Measurements from ENCODE around the gene RAF1.
"Not testable (repeated sequence)": the region's sequence is repeated elsewhere in the genome, so short reads cannot be mapped to it uniquely, and the experiment has no call there.

RAF1 gene

GRCh38 chr3:12663936-12664908, at the start of gene RAF1:
Gene RAF1, minus strand, starts transcription at chr3:12664117. Its CDS starts 45,396 bp downstream, at chr3:12618721.
- DNase-seq = peak; percentile 98

- DNase-seq = no peak
These were observed 46.1 kb upstream of the RAF1 start for GRCh38 chr3:12710062-12710461.

- no peak for DNase-seq
These were observed 45.4 kb upstream of the RAF1 start for GRCh38 chr3:12709334-12709733.

- DNase-seq = no peak
These were observed 44.8 kb upstream of the RAF1 start for GRCh38 chr3:12708584-12709192.

DNA sequence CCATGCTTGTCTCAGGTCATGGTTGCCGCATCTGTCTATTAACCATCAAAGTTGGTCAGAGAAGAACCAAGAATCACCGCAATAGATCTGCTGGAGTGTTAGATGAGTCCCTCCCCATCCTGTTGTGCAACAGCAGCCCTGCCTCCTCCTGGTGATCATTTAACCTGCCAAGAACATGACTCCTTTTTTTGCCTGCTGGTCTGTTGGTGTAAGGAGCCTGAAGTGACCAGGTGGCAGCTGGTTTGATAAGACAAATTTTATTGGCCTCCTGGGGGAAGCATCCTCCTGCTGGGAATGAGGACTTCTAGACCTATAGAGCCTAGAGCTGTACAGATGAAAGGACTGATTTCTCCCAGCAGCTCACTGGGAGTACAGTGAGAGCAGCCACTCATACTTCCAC, 43.5 kb upstream of the RAF1 start:
- DNase-seq = no peak

- peak; percentile 68 for DNase-seq
These were observed 42.8 kb upstream of the RAF1 start for GRCh38 chr3:12706504-12707253.

DNA sequence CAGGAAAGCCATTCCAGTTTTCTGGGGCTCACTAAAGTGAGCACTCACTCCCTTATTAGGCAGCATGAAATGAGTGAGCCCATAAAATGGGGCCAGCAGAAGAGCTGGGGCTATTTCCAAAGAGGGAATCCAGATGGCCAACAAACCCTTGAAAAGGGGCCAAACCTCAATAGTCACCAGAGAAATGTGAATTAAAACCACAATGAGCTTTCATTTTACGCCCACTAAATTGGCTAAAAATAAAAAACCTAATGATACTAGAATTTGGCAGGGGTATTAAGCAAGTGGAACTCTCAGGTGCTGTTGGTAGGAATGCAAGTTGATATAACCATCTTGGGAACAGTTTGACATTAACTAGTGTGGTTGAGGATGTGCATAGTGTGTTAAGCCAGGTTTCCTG, 42.1 kb upstream of the RAF1 start:
- DNase-seq = no peak

DNA sequence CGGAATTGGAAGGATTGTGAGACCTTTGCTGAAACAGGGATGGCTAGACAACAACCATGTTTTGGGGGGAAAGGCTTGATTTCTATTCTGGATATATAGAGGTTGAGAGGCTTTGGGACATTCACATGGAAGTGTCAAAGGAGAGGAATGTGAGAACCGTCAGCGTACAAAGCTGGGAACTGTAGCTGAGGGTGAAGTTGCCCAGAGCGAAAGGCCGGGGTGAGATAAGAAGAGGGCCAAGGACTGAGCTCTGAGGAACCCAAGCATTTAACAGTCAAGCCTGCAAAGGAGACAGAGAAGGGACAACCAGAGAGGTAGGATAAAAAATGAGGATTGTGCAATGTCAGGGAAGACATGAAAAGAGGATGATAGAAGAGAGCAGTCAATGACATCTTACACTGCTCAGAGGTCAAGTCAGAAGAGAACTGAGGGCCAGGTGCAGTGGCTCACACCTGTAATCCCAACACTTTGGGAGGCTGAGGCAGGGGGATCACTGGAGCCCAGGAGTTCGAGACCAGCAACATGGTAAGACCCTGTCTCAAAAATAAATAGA, 41.5 kb upstream of the RAF1 start:
- DNase-seq = no peak

DNA sequence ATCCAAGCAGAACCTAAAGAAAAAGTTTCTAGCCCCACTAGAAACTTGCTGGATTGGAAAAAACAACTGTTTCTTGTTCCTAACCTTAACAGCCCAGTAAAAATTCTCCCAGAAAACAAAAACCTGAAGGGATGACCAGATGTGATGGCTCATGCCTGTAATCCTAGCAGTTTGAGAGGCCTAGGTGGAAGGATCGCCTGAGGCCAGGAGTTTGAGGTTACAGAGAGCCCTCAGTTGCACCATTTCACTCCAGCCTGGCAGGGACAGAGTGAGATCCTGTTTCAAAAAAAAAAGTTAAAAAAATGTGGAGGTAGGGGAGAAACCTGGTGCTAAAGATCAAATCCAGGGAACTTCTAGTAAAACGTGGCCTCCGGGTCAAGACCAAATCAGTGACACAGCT, 38.6 kb upstream of the RAF1 start:
- no peak for DNase-seq

DNA sequence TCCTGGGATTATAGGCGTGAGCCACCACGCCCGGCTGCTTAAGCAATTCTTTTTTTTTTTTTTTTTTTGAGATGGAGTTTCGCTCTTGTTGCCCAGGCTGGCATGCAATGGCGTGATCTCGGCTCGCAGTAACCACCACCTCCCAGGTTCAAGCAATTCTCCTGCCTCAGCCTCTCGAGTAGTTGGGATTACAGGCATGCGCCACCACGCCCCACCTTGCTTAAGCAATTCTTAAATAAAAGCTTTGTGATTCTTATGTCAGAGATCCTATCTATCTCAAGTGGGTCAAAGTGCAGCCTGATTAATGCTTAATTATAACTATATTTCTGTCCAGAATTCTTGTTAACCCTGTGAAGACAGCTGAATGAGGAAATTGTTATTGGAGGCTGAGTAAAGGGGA, 37.7 kb upstream of the RAF1 start:
- DNase-seq = not testable (repeated sequence)

GRCh38 chr3:12700800-12701199, 36.9 kb upstream of the RAF1 start:
- no peak for DNase-seq

- no peak for DNase-seq
These were observed 32.0 kb upstream of the RAF1 start for GRCh38 chr3:12695916-12696315.

DNA sequence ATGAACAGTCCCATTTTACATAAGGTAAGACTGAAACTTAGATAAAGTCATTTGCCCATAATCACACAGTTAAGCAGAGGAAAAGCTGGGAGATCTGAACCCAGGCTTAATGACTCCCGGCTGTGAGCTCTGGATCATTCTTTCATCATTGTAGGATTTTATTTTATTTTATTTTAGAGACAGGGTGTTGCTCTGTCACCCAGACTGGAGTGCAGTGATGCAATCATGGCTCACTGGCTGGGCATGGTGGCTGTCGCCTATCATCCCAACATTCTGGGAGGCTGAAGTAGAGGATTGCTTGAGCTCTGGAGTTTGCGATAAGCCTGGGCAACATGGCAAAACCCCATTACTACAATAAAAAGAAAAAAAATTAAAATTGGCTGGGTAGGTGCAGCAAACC, 31.2 kb upstream of the RAF1 start:
- DNase-seq = no peak

GRCh38 chr3:12692444-12692843, 28.5 kb upstream of the RAF1 start:
- DNase-seq = no peak

DNA sequence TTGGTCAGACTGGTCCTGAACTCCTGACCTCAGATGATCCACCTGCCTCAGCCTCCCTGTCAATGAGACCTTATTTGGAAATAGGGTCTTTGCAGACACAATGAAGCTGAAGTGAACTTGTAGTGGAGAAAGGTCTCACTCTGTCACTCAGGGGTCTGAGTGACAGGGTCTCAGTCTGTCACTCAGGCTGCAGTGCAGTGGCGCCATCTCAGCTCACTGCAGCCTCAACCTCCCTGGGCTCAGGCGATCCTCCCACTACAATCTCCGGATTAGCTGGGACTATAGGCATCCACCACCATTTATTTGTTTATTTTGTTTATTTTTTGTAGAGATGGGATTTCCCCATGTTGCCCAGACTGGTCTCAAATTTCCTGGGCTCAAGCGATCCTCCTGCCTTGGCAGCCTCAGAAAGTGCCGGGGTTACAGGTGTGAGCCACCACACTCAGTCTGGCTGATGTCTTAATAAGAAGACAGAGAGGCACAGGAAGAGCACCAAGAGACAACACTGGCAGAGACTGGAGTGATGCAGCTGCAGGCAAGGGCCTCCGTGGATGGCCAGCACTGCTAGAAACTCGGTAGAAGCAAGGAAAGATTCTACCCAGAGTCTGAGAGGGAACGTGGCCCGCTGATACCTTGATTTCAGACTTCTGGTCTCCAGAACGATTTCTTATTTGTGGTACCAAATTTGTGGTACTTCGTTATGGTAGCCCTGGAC, 26.2 kb upstream of the RAF1 start:
- DNase-seq = no peak

GRCh38 chr3:12687948-12688347, 24.0 kb upstream of the RAF1 start:
- no peak for DNase-seq

GRCh38 chr3:12686096-12686495, 22.2 kb upstream of the RAF1 start:
- no peak for DNase-seq

- DNase-seq = no peak
These were observed 18.1 kb upstream of the RAF1 start for GRCh38 chr3:12681943-12682390.

DNA sequence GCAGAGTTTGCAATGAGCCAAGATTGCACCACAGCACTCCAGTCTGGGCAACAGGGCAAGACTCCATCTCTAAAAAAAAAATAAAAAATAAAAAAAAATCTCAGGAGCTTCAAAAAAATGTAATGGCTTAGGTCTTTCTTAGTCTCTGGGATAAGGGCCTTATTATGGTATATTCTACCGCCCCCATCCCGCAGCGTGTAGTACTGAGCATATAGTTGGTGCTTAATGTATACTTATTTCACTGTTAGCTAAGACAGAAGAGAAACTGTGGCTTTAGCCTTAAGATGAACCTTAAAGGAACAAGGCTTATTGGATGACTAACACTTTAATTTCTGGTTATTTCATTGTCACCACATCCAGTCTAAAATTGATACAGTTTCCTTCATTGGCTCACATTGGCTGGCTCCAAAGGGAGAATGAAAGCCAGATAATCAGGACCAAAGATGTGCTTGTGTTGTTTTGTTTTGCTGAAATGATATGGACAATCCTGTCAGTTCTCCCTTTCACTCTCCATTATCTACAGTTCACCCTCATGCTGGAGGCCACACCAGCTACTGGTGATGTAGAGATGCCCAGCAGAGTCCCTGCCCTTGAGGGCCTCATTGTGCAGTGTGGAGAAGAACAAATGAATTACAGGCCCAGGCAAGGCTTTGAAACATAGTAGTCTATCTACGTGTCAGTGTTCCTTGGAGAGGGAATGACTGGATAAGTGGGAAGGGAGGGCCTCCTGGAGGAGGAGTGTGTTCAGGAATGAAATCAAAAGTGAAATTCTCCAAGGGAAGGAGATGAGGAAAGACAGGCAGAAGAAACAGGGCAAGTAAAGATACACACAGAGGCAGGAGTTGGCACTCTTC, 17.4 kb upstream of the RAF1 start:
- DNase-seq = no peak

- no peak for DNase-seq
These were observed 15.6 kb upstream of the RAF1 start for GRCh38 chr3:12679468-12679867.

GRCh38 chr3:12677616-12678015, 13.7 kb upstream of the RAF1 start:
- DNase-seq = no peak
